Neural cell (in vitro differentiated cells): Measurements from ENCODE around the gene CHCHD3.

ENCODE experiments used
- EP300 ChIP-seq: fragments of 450-650 bp; conservative IDR thresholded peaks from 2 replicates; pipeline ENCODE4 v1.6.1; 2014; ENCODE audit warnings: antibody characterized with exemption, mild to moderate bottlenecking, moderate library complexity; ENCODE audit not compliant: poor library complexity, severe bottlenecking
- EZH2 ChIP-seq: fragments of 200-600, 300-800 bp; shearing (Covaris generic), sonication (generic); IDR thresholded peaks from 2 replicates; pipeline ENCODE4 v1.6.1; 2014; ENCODE audit warnings: antibody characterized with exemption, low read length, borderline replicate concordance, mild to moderate bottlenecking; ENCODE audit not compliant: insufficient read depth, poor library complexity, severe bottlenecking
- MXI1 ChIP-seq: fragments of 450-650 bp; conservative IDR thresholded peaks from 2 replicates; pipeline ENCODE4 v1.6.1; 2014; ENCODE audit warnings: antibody characterized with exemption, mild to moderate bottlenecking; ENCODE audit not compliant: poor library complexity, severe bottlenecking
- POLR2AphosphoS5 ChIP-seq: IDR thresholded peaks from 2 replicates; pipeline ENCODE4 v1.6.1; 2012
- RAD21 ChIP-seq: fragments of 450-650 bp; conservative IDR thresholded peaks from 2 replicates; pipeline ENCODE4 v1.6.1; 2014; ENCODE audit warnings: antibody characterized with exemption, mild to moderate bottlenecking, moderate library complexity
- SMC3 ChIP-seq: fragments of 450-650 bp; conservative IDR thresholded peaks from 2 replicates; pipeline ENCODE4 v1.6.1; 2014; ENCODE audit warnings: antibody characterized with exemption, mild to moderate bottlenecking, moderate library complexity; ENCODE audit not compliant: poor library complexity
- TAF1 ChIP-seq: IDR thresholded peaks from 2 replicates; pipeline ENCODE4 v1.6.1; 2012; ENCODE audit warnings: low read depth
- TF ChIP-seq, protein P1 (sequence below): fragments of 450-650 bp; IDR thresholded peaks from 2 replicates; pipeline ENCODE4 v1.5.1; 2014; ENCODE audit warnings: antibody characterized with exemption, mild to moderate bottlenecking, moderate library complexity; ENCODE audit not compliant: poor library complexity, severe bottlenecking
- TF ChIP-seq, protein P2 (sequence below): IDR thresholded peaks from 2 replicates; pipeline ENCODE4 v1.6.1; 2012; ENCODE audit warnings: borderline replicate concordance

DNA sequence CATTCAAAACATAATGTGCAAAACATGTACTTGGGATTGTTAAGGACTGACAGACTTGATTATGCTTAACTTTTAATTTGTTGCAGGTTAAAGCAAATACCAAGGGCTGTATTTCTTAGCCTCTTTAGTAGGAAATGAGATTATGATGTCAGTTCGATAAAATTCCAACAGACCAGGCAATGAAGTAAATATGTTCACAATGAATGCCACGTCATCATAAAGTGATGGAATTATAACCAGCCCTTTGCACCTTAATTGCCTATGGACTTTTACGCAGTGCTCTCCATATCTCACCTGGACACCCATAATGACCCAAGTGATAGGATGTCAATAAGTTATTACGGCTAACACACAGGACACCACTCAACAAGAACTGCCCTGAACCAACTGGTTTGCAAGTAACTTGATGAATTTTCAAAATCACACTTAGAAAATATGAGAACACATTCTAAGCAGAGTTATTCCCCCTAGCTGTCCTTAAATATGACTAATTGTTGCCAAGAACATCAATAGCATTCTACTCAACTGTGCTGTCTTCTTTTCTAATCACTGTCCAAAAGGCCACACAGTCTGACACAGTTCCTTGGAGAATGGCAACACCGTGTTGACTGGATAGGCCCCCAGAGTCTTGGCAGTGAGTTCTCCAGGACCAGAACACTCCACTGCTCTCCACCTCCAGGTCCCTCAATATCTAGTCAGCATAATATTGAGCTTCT is 115.0 kb downstream of the CHCHD3 start:
- TF ChIP-seq SMC3 (no peak), TAF1 (no peak), EZH2 (no peak), RAD21 (no peak), MXI1 (no peak), POLR2AphosphoS5 (no peak), EP300 (no peak)
- TF ChIP-seq, protein P1, sequence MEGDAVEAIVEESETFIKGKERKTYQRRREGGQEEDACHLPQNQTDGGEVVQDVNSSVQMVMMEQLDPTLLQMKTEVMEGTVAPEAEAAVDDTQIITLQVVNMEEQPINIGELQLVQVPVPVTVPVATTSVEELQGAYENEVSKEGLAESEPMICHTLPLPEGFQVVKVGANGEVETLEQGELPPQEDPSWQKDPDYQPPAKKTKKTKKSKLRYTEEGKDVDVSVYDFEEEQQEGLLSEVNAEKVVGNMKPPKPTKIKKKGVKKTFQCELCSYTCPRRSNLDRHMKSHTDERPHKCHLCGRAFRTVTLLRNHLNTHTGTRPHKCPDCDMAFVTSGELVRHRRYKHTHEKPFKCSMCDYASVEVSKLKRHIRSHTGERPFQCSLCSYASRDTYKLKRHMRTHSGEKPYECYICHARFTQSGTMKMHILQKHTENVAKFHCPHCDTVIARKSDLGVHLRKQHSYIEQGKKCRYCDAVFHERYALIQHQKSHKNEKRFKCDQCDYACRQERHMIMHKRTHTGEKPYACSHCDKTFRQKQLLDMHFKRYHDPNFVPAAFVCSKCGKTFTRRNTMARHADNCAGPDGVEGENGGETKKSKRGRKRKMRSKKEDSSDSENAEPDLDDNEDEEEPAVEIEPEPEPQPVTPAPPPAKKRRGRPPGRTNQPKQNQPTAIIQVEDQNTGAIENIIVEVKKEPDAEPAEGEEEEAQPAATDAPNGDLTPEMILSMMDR: no peak
- TF ChIP-seq, protein P2, sequence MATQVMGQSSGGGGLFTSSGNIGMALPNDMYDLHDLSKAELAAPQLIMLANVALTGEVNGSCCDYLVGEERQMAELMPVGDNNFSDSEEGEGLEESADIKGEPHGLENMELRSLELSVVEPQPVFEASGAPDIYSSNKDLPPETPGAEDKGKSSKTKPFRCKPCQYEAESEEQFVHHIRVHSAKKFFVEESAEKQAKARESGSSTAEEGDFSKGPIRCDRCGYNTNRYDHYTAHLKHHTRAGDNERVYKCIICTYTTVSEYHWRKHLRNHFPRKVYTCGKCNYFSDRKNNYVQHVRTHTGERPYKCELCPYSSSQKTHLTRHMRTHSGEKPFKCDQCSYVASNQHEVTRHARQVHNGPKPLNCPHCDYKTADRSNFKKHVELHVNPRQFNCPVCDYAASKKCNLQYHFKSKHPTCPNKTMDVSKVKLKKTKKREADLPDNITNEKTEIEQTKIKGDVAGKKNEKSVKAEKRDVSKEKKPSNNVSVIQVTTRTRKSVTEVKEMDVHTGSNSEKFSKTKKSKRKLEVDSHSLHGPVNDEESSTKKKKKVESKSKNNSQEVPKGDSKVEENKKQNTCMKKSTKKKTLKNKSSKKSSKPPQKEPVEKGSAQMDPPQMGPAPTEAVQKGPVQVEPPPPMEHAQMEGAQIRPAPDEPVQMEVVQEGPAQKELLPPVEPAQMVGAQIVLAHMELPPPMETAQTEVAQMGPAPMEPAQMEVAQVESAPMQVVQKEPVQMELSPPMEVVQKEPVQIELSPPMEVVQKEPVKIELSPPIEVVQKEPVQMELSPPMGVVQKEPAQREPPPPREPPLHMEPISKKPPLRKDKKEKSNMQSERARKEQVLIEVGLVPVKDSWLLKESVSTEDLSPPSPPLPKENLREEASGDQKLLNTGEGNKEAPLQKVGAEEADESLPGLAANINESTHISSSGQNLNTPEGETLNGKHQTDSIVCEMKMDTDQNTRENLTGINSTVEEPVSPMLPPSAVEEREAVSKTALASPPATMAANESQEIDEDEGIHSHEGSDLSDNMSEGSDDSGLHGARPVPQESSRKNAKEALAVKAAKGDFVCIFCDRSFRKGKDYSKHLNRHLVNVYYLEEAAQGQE: no peak
